Astrocyte (in vitro differentiated cells and primary cell): ENCODE data around the gene RRP1. TPM values are rescaled to one million over a fixed set of nuclear protein-coding genes. Genes with fewer than 3 reads are reported as not detected.

Source experiments
- DNase-seq: peaks from one replicate; pipeline ENCODE4 v3.0.0-alpha.2; 2010; ENCODE audit warnings: low read depth
- FAIRE-seq: peaks from 2 replicates; lab custom pipeline; 2011; peaks lifted over from hg19 to GRCh38; lab: Jason Lieb, UNC
- H2AFZ ChIP-seq: 2 replicates; pipeline ENCODE4 v1.6.0; 2012; ENCODE audit warnings: low read depth, low read length, inconsistent platforms
- H3K27ac ChIP-seq: 2 replicates; pipeline ENCODE4 v1.5.1; 2011; ENCODE audit warnings: low read depth, low read length, inconsistent platforms
- H3K27me3 ChIP-seq: 2 replicates; pipeline ENCODE4 v1.6.0; 2011; ENCODE audit warnings: low read length, inconsistent platforms; ENCODE audit not compliant: insufficient read depth
- H3K36me3 ChIP-seq: 2 replicates; pipeline ENCODE4 v1.5.1; 2011; ENCODE audit warnings: low read length, inconsistent platforms; ENCODE audit not compliant: insufficient read depth
- H3K4me1 ChIP-seq: 2 replicates; pipeline ENCODE4 v1.5.1; 2011; ENCODE audit warnings: low read length, inconsistent platforms; ENCODE audit not compliant: insufficient read depth
- H3K4me2 ChIP-seq: 2 replicates; pipeline ENCODE4 v1.6.0; 2012; ENCODE audit warnings: low read length, inconsistent platforms
- H3K4me3 ChIP-seq: 2 replicates; pipeline ENCODE4 v1.5.1; 2011; ENCODE audit warnings: low read depth, mild to moderate bottlenecking, low read length, inconsistent platforms; ENCODE audit not compliant: insufficient read depth
- H3K79me2 ChIP-seq: 2 replicates; pipeline ENCODE4 v1.6.0; 2012; ENCODE audit warnings: mild to moderate bottlenecking, low read length, inconsistent platforms; ENCODE audit not compliant: insufficient read depth
- H3K9ac ChIP-seq: 2 replicates; pipeline ENCODE4 v1.6.0; 2012; ENCODE audit warnings: mild to moderate bottlenecking, low read length, inconsistent platforms
- H3K9me3 ChIP-seq: 2 replicates; pipeline ENCODE4 v1.5.1; 2012; ENCODE audit warnings: low read depth, mild to moderate bottlenecking, low read length, inconsistent platforms; ENCODE audit not compliant: insufficient read depth
- H4K20me1 ChIP-seq: 2 replicates; pipeline ENCODE4 v1.6.0; 2012; ENCODE audit warnings: low read length, inconsistent platforms; ENCODE audit not compliant: insufficient read depth
- H3K27ac Mint-ChIP-seq: one replicate; pipeline ENCODE4 v1.8.0; 2021; ENCODE audit warnings: mild to moderate bottlenecking, mixed read lengths; ENCODE audit not compliant: unreplicated experiment
- H3K27me3 Mint-ChIP-seq: one replicate; pipeline ENCODE4 v1.8.0; 2021; ENCODE audit warnings: low read depth, mixed read lengths; ENCODE audit not compliant: unreplicated experiment
- H3K36me3 Mint-ChIP-seq: one replicate; pipeline ENCODE4 v1.8.0; 2021; ENCODE audit warnings: low read depth, mixed read lengths; ENCODE audit not compliant: unreplicated experiment
- H3K4me1 Mint-ChIP-seq: one replicate; pipeline ENCODE4 v1.8.0; 2021; ENCODE audit warnings: low read depth, mixed read lengths; ENCODE audit not compliant: unreplicated experiment
- H3K4me3 Mint-ChIP-seq: one replicate; pipeline ENCODE4 v1.8.0; 2021; ENCODE audit warnings: mild to moderate bottlenecking, moderate library complexity, mixed read lengths; ENCODE audit not compliant: unreplicated experiment
- H3K9me3 Mint-ChIP-seq: one replicate; pipeline ENCODE4 v1.8.0; 2021; ENCODE audit warnings: mild to moderate bottlenecking, mixed read lengths; ENCODE audit not compliant: unreplicated experiment
- EZH2 ChIP-seq: IDR thresholded peaks from 2 replicates; pipeline ENCODE4 v1.6.1; 2012; ENCODE audit warnings: mild to moderate bottlenecking, low read length, inconsistent platforms; ENCODE audit not compliant: insufficient read depth
- total RNA-seq: library from RNA; stranded (reverse); gene quantifications from 2 replicates; pipeline ENCODE4 v1.2.1, GENCODE V29; 2021
- TF ChIP-seq, protein P1 (sequence below): IDR thresholded peaks from 2 replicates; pipeline ENCODE4 v1.5.1; 2011; ENCODE audit warnings: low read depth, mild to moderate bottlenecking, inconsistent platforms, low read length, moderate library complexity; ENCODE audit not compliant: insufficient read depth

The RRP1 gene
- total RNA-seq, 1 donor from 2014 or later = 24.9 TPM

DNA sequence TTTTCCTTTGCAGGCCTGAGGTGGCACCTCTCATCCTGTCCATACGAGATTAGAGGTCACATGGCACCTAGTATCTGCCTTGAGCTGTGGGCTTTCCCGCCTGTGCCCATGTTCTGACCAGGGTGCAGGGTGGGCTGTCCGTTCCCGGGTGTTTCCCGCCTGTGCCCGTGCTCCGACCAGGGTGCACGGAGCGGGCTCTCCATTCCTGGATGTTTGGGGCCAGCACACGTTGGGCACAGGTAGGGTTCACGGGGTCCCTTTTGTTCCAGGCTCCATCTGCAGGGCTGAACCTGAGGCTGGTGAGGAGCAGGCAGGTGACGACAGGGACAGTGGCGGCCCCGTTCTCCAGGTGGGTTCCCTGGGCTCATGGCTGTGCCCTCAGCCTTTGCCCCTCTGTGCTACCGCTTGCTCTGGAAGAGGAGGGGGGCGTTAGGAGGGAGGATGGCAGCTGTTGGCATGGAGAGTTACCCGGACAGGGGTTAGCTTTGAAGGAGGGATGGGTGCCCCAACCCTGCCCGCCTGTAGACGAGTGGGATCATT, 10.0 kb downstream of the RRP1 start:
- H3K9ac ChIP-seq = no peak overlapping the region
- Mint-ChIP-seq H3K9me3 (no peaks in the 10 kb centered on the region), H3K36me3 (peaks cover 33% of the 10 kb centered on the region), H3K4me1 (no peaks in the 10 kb centered on the region), H3K27me3 (no peaks in the 10 kb centered on the region), H3K27ac (no peak overlapping the region), H3K4me3 (no peak overlapping the region)
- no peak for DNase-seq
- no peak for FAIRE-seq
- no peak overlapping the region for H2AFZ ChIP-seq
- H3K27ac ChIP-seq = no peak overlapping the region
- peaks cover 43% of the 10 kb centered on the region for H4K20me1 ChIP-seq
- H3K27me3 ChIP-seq = no peaks in the 10 kb centered on the region
- no peak overlapping the region for H3K4me2 ChIP-seq
- peaks cover 27% of the 10 kb centered on the region for H3K36me3 ChIP-seq
- TF ChIP-seq, protein P1, sequence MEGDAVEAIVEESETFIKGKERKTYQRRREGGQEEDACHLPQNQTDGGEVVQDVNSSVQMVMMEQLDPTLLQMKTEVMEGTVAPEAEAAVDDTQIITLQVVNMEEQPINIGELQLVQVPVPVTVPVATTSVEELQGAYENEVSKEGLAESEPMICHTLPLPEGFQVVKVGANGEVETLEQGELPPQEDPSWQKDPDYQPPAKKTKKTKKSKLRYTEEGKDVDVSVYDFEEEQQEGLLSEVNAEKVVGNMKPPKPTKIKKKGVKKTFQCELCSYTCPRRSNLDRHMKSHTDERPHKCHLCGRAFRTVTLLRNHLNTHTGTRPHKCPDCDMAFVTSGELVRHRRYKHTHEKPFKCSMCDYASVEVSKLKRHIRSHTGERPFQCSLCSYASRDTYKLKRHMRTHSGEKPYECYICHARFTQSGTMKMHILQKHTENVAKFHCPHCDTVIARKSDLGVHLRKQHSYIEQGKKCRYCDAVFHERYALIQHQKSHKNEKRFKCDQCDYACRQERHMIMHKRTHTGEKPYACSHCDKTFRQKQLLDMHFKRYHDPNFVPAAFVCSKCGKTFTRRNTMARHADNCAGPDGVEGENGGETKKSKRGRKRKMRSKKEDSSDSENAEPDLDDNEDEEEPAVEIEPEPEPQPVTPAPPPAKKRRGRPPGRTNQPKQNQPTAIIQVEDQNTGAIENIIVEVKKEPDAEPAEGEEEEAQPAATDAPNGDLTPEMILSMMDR = no peak
- TF ChIP-seq EZH2 = no peak
- no peak overlapping the region for H3K4me3 ChIP-seq
- H3K9me3 ChIP-seq = no peaks in the 10 kb centered on the region
- H3K4me1 ChIP-seq = no peaks in the 10 kb centered on the region
- H3K79me2 ChIP-seq = peaks cover 9% of the 10 kb centered on the region

DNA sequence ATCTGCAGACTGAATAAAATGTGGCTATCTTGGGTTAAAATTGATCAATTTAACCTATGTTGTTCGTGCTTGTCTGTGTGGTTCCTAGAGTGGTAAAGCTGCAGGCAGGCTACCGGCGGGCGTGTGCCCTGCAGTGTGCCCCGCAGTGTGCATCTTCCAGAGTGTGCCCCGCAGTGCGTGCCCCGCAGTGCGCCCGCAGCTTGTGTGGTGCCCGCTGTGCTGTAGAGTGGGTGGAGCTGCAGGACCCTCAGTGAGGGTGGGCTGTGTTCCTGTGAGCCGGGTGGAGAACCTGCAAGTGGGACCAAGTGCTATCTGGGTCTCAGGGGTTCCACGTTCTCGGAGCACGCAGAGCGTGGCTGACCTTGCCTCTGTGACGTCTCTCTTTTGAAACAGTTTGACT, 10.7 kb downstream of the RRP1 start:
- Histone ChIP-seq H3K27me3 (no peaks in the 10 kb centered on the region), H3K36me3 (peaks cover 27% of the 10 kb centered on the region), H3K9me3 (no peaks in the 10 kb centered on the region), H3K4me2 (no peak overlapping the region), H3K4me3 (no peak overlapping the region), H3K79me2 (peaks cover 1% of the 10 kb centered on the region), H4K20me1 (peaks cover 35% of the 10 kb centered on the region), H3K27ac (no peak overlapping the region), H2AFZ (no peak overlapping the region), H3K9ac (no peak overlapping the region), H3K4me1 (no peaks in the 10 kb centered on the region)
- H3K27ac Mint-ChIP-seq = no peak overlapping the region
- no peaks in the 10 kb centered on the region for H3K4me1 Mint-ChIP-seq
- DNase-seq = no peak
- no peak for FAIRE-seq
- peaks cover 31% of the 10 kb centered on the region for H3K36me3 Mint-ChIP-seq
- no peaks in the 10 kb centered on the region for H3K9me3 Mint-ChIP-seq
- no peak overlapping the region for H3K4me3 Mint-ChIP-seq
- TF ChIP-seq EZH2 = no peak
- TF ChIP-seq, protein P1 = no peak
- H3K27me3 Mint-ChIP-seq = no peaks in the 10 kb centered on the region

DNA sequence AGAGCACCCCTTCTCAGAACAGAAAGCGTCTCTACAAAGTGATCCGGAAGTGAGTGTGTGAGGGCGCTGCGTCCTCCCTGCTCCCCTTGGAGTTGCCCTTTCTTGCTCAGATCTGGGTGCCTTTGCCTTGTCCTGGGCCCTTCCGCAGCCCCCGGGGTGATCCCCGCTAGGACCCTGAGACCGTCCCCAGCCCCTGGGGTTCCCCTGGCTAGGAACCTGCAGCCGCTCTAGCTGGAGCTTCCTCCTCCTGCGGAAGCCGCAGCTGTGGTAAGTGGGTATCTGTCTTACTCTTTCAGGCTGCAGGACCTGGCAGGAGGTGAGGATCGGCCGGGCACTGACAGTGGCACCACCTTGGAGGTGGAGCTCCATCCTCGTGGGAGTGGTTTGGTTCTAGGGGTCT, 11.2 kb downstream of the RRP1 start:
- H3K4me2 ChIP-seq = no peak overlapping the region
- no peak overlapping the region for H3K9ac ChIP-seq
- no peaks in the 10 kb centered on the region for H3K27me3 ChIP-seq
- Mint-ChIP-seq H3K4me1 (no peaks in the 10 kb centered on the region), H3K27ac (no peak overlapping the region), H3K27me3 (no peaks in the 10 kb centered on the region), H3K4me3 (no peak overlapping the region), H3K36me3 (peaks cover 30% of the 10 kb centered on the region), H3K9me3 (no peaks in the 10 kb centered on the region)
- no peaks in the 10 kb centered on the region for H3K79me2 ChIP-seq
- TF ChIP-seq, protein P1 = no peak
- no peak for TF ChIP-seq EZH2
- no peak for FAIRE-seq
- peaks cover 23% of the 10 kb centered on the region for H3K36me3 ChIP-seq
- H3K4me3 ChIP-seq = no peak overlapping the region
- H4K20me1 ChIP-seq = peaks cover 31% of the 10 kb centered on the region
- DNase-seq = no peak
- H2AFZ ChIP-seq = no peak overlapping the region
- no peak overlapping the region for H3K27ac ChIP-seq
- H3K4me1 ChIP-seq = no peaks in the 10 kb centered on the region
- no peaks in the 10 kb centered on the region for H3K9me3 ChIP-seq
